HepG2 (cell line): Measurements from ENCODE around the gene OLFM1. TPM values are rescaled to one million over a fixed set of nuclear protein-coding genes. Genes with fewer than 3 reads are reported as not detected.

Experiments
- ATAC-seq: fragments of 200-7000 bp; cut with Tn5 transposase; 3 replicates; pipeline ENCODE4 v1.9.1; 2020; ENCODE audit warnings: mild to moderate bottlenecking, moderate library complexity
- BruUV-seq: library from RNA; stranded (reverse); fragments of 400-500 nt; replicated peaks from 2 replicates; lab custom pipeline; 2021; lab: Mats Ljungman, UMichigan
- CTCF ChIA-PET: fragments of 300-600 bp; formaldehyde crosslinking; extraction: SDS; loops from one replicate; lab custom pipeline; 2021; ENCODE audit warnings: low total read pairs, inconsistent platforms, low intra/inter-chr PET ratio; lab: Yijun Ruan, JAX
- POLR2A ChIA-PET: fragments of 350-600 bp; sonication (Branson Sonifier 250); formaldehyde crosslinking; loops from one replicate; lab custom pipeline; 2020; ENCODE audit warnings: antibody characterized with exemption, inconsistent platforms; lab: Yijun Ruan, JAX
- DNase-seq: peaks from one replicate; pipeline ENCODE4 v3.0.0-alpha.2; 2015; ENCODE audit warnings: low spot score
- FAIRE-seq: peaks from 3 replicates; lab custom pipeline; 2011; peaks lifted over from hg19 to GRCh38; lab: Jason Lieb, UNC
- H2AFZ ChIP-seq: one replicate; pipeline ENCODE4 v1.6.1; 2011; ENCODE audit warnings: low read length, inconsistent platforms
- H3K27ac ChIP-seq: fragments of 300-600 bp; 3 replicates; pipeline ENCODE4 v1.8.0; 2011; ENCODE audit warnings: mixed run types, mild to moderate bottlenecking, mixed read lengths, low read length, inconsistent platforms; ENCODE audit not compliant: insufficient read depth; ENCODE audit errors: extremely low read length
- H3K27me3 ChIP-seq, 2 experiments: fragments of 200-600 bp in 1 of 2; 2 replicates in 1 of 2; 3 replicates in 1 of 2; pipeline versions ENCODE4 v1.6.0 to v1.8.0; 2011; ENCODE audit warnings: low read length in 2 of 2, mild to moderate bottlenecking in 2 of 2, moderate library complexity in 2 of 2, inconsistent platforms in 1 of 2; ENCODE audit not compliant: insufficient read depth in 2 of 2, control insufficient read depth in 1 of 2
- H3K36me3 ChIP-seq, 2 experiments: fragments of 200-600 bp in 1 of 2; replicated peaks in 1 of 2; 2 replicates in 1 of 2; 3 replicates in 1 of 2; pipeline versions ENCODE4 v1.5.1 to v1.8.0; 2011; ENCODE audit warnings: low read length in 2 of 2, inconsistent platforms in 1 of 2; ENCODE audit not compliant: insufficient read depth in 2 of 2, control insufficient read depth in 1 of 2
- H3K4me1 ChIP-seq: 2 replicates; pipeline ENCODE4 v1.5.1; 2012; ENCODE audit warnings: low read length, inconsistent platforms; ENCODE audit not compliant: insufficient read depth
- H3K4me2 ChIP-seq: 2 replicates; pipeline ENCODE4 v1.6.0; 2011; ENCODE audit warnings: low read depth, low read length, inconsistent platforms
- H3K4me3 ChIP-seq, 3 experiments: fragments of 200-600 bp in 1 of 3; sonication (generic), shearing (Covaris generic) in 1 of 3; replicated peaks in 1 of 3; 2 replicates each; pipeline ENCODE4 v1.5.1; 2011 to 2016; ENCODE audit warnings: low read length in 3 of 3, inconsistent platforms in 2 of 3, low read depth in 2 of 3, mild to moderate bottlenecking in 2 of 3, control low read depth in 1 of 3, mixed read lengths in 1 of 3; ENCODE audit not compliant: insufficient read depth in 1 of 3
- H3K79me2 ChIP-seq: one replicate; pipeline ENCODE4 v1.6.1; 2011; ENCODE audit warnings: low read length, inconsistent platforms; ENCODE audit not compliant: insufficient read depth
- H3K9ac ChIP-seq: 2 replicates; pipeline ENCODE4 v1.6.0; 2011; ENCODE audit warnings: mild to moderate bottlenecking, low read depth, low read length, inconsistent platforms; ENCODE audit not compliant: insufficient read depth
- H3K9me3 ChIP-seq: 2 replicates; pipeline ENCODE4 v1.5.1; 2012; ENCODE audit warnings: mild to moderate bottlenecking, low read length
- H4K20me1 ChIP-seq: 2 replicates; pipeline ENCODE4 v1.6.0; 2011; ENCODE audit warnings: inconsistent platforms, mild to moderate bottlenecking, low read length, moderate library complexity; ENCODE audit not compliant: insufficient read depth
- JUN ChIP-seq: sonication (generic); formaldehyde crosslinking; IDR thresholded peaks from 2 replicates; pipeline ENCODE4 v1.4.0; 2020; ENCODE audit warnings: mild to moderate bottlenecking, missing genetic modification reagents
- PCBP1 ChIP-seq: fragments of 200-400 bp; formaldehyde crosslinking; IDR thresholded peaks from 2 replicates; pipeline ENCODE4 v1.6.1; 2017; ENCODE audit warnings: mild to moderate bottlenecking, low read depth, low read length, borderline replicate concordance
- SIN3B ChIP-seq: fragments of 150-350 bp; IDR thresholded peaks from 2 replicates; pipeline ENCODE4 v1.6.1; 2014; ENCODE audit warnings: low read length
- TP53 ChIP-seq: sonication (generic); formaldehyde crosslinking; conservative IDR thresholded peaks from 2 replicates; pipeline ENCODE4 v1.4.0; 2020; ENCODE audit warnings: missing genetic modification reagents
- ZKSCAN1 ChIP-seq: fragments of 150-350 bp; IDR thresholded peaks from 2 replicates; pipeline ENCODE4 v1.6.1; 2014; ENCODE audit warnings: low read length
- ZNF296 ChIP-seq: sonication (generic); formaldehyde crosslinking; conservative IDR thresholded peaks from 2 replicates; pipeline ENCODE4 v1.5.0; 2020; ENCODE audit warnings: mild to moderate bottlenecking, missing genetic modification reagents
- ZNF317 ChIP-seq: sonication (generic); formaldehyde crosslinking; IDR thresholded peaks from 2 replicates; pipeline ENCODE4 v1.5.0; 2020; ENCODE audit warnings: mild to moderate bottlenecking, missing genetic modification reagents
- ZNF546 ChIP-seq: sonication (generic); formaldehyde crosslinking; conservative IDR thresholded peaks from 2 replicates; pipeline ENCODE4 v1.8.1; 2023; ENCODE audit warnings: mild to moderate bottlenecking, missing genetic modification reagents
- ZNF7 ChIP-seq: IDR thresholded peaks from 2 replicates; pipeline ENCODE4 v1.6.1; 2016; ENCODE audit warnings: missing biosample characterization, missing genetic modification reagents
- ZNF879 ChIP-seq: sonication (generic); formaldehyde crosslinking; IDR thresholded peaks from 2 replicates; pipeline ENCODE4 v1.8.1; 2023; ENCODE audit warnings: missing genetic modification reagents
- WGBS: methylation state at CpG from one replicate; pipeline ENCODE4 v1.1.6; 2017; ENCODE audit warnings: low lambda C conversion rate; 5-methylcytosine and 5-hydroxymethylcytosine counted together
- in situ Hi-C: cut with HindIII; loops from 2 replicates; pipeline ENCODE4 v1.10.0; 2017; ENCODE audit warnings: low pct_unique_long_range_greater_than_20kb; ENCODE audit not compliant: extremely low pct_ligation_motif_present
- intact Hi-C: fragments of 100-400 bp; cut with micrococcal nuclease; formaldehyde crosslinking; loops from one replicate; pipeline ENCODE4 v1.10.0; 2022; ENCODE audit not compliant: unreplicated experiment
- polyA plus RNA-seq, 8 experiments: library from polyadenylated mRNA; depleted of rRNA in 3 of 8; stranded (reverse) in 7 of 8; unstranded in 1 of 8; fragments of >200 nt; fragmentation: Illumina TruSeq in 4 of 8; extraction: Trizol in 4 of 8; gene quantifications; 2 replicates each; pipeline versions ENCODE4 v1.2.1 to v1.2.3, GENCODE V29; 2011 to 2016; ENCODE audit warnings: low read depth in 4 of 8, missing spikeins in 1 of 8, mixed read lengths in 1 of 8; ENCODE audit not compliant: insufficient read depth in 1 of 8
- total RNA-seq, 5 experiments: library from RNA; depleted of rRNA; stranded (reverse); fragments of >200 nt; fragmentation: Illumina TruSeq; extraction: Trizol; gene quantifications; 2 replicates each; pipeline ENCODE4 v1.2.3, GENCODE V29; 2016; ENCODE audit warnings: low read depth in 1 of 5
- TF ChIP-seq, protein P1 (sequence below): sonication (generic); formaldehyde crosslinking; IDR thresholded peaks from 2 replicates; pipeline ENCODE4 v1.5.1; 2020; ENCODE audit warnings: mild to moderate bottlenecking, missing genetic modification reagents, borderline replicate concordance

OLFM1 gene
- total and polyA plus RNA-seq, 2 of the 13 experiments (the other 11 are each of a cell fraction or from before 2014, with no cell fraction given), result not detected

DNA sequence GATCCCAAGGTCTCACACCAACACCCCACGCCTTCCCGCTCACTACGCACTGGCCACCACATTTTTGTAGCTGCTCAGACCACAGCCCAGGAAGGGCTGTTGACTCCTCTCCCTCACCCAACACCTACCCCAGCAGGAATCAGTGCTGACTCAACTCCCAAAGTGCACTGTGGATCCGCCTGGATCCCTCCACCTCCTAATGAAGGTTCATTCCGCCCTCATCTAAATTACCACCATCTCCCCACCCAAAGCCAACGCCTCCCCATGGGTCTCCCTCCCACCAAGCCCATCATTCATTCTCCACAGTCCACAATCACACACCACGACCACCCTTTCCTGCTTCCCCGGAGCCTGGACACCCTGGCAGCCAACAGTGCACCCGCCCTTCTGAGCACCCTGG lies 57.8 kb downstream of the OLFM1 start:
- Histone ChIP-seq H3K4me1 (no peaks in the 10 kb centered on the region), H3K27me3 (peaks cover 7 to 30% of the 10 kb centered on the region in 2 experiments; a peak in 4 of 5 replicates), H3K9me3 (no peaks in the 10 kb centered on the region), H2AFZ (no peak overlapping the region), H3K4me3 (no peak overlapping the region), H3K36me3 (no peaks in the 10 kb centered on the region), H4K20me1 (no peaks in the 10 kb centered on the region), H3K9ac (no peak overlapping the region), H3K4me2 (no peak overlapping the region), H3K79me2 (no peaks in the 10 kb centered on the region), H3K27ac (no peak overlapping the region)
- TF ChIP-seq ZNF296 (no peak), ZNF879 (CRISPR knock-in tag) (no peak), ZKSCAN1 (no peak), ZNF317 (CRISPR knock-in tag) (no peak), PCBP1 (no peak), TP53 (CRISPR knock-in tag) (no peak), ZNF546 (CRISPR knock-in tag) (no peak), ZNF7 (CRISPR knock-in tag) (no peak), JUN (CRISPR knock-in tag) (no peak)
- in situ Hi-C loops, result no loop called here
- 13% methylated on average over 9 of the region's 9 CpGs for WGBS
- POLR2A ChIA-PET, result no interaction called here
- intact Hi-C loops, result no loop called here
- FAIRE-seq (no peak), DNase-seq (no peak), ATAC-seq (no peak)
- CTCF ChIA-PET, result no interaction called here
- BruUV-seq, result no TSS peak

DNA sequence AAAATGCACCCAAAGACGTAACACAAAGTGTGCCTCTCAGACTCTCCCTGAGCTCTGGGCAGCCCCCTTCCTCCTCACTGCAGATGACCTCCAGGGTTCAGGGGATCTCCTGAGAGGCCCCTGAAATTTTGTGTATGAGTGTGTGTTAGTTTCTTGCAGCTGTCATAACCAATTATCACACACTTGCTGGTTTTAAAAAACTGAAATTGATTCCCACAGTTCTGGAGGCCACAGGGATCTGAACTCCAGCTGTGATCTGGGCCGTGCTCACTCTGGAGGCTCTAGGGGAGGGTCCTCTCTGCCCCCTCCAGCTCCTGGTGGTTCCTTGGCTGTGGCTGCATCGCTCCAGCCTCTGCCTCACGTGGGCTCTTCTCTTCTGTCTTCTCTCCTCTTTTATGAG lies 58.8 kb downstream of the OLFM1 start:
- no peak for DNase-seq
- CTCF ChIA-PET, result no interaction called here
- WGBS, result 3% methylated on average over 4 of the region's 4 CpGs
- TF ChIP-seq, protein P1, sequence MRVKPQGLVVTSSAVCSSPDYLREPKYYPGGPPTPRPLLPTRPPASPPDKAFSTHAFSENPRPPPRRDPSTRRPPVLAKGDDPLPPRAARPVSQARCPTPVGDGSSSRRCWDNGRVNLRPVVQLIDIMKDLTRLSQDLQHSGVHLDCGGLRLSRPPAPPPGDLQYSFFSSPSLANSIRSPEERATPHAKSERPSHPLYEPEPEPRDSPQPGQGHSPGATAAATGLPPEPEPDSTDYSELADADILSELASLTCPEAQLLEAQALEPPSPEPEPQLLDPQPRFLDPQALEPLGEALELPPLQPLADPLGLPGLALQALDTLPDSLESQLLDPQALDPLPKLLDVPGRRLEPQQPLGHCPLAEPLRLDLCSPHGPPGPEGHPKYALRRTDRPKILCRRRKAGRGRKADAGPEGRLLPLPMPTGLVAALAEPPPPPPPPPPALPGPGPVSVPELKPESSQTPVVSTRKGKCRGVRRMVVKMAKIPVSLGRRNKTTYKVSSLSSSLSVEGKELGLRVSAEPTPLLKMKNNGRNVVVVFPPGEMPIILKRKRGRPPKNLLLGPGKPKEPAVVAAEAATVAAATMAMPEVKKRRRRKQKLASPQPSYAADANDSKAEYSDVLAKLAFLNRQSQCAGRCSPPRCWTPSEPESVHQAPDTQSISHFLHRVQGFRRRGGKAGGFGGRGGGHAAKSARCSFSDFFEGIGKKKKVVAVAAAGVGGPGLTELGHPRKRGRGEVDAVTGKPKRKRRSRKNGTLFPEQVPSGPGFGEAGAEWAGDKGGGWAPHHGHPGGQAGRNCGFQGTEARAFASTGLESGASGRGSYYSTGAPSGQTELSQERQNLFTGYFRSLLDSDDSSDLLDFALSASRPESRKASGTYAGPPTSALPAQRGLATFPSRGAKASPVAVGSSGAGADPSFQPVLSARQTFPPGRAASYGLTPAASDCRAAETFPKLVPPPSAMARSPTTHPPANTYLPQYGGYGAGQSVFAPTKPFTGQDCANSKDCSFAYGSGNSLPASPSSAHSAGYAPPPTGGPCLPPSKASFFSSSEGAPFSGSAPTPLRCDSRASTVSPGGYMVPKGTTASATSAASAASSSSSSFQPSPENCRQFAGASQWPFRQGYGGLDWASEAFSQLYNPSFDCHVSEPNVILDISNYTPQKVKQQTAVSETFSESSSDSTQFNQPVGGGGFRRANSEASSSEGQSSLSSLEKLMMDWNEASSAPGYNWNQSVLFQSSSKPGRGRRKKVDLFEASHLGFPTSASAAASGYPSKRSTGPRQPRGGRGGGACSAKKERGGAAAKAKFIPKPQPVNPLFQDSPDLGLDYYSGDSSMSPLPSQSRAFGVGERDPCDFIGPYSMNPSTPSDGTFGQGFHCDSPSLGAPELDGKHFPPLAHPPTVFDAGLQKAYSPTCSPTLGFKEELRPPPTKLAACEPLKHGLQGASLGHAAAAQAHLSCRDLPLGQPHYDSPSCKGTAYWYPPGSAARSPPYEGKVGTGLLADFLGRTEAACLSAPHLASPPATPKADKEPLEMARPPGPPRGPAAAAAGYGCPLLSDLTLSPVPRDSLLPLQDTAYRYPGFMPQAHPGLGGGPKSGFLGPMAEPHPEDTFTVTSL, result no peak
- TF ChIP-seq SIN3B, result no peak

More for the DNA sequence above, 58.8 kb downstream of the OLFM1 start:
- ATAC-seq (no peak), FAIRE-seq (no peak)
- intact Hi-C loops (no loop called here), in situ Hi-C loops (no loop called here)
- Histone ChIP-seq H3K27ac (no peak overlapping the region), H3K4me1 (no peaks in the 10 kb centered on the region), H3K9ac (no peak overlapping the region), H3K27me3 (peaks cover 8 to 39% of the 10 kb centered on the region in 2 experiments; a peak in 4 of 5 replicates), H3K4me2 (no peak overlapping the region), H3K4me3 (no peak overlapping the region), H4K20me1 (no peaks in the 10 kb centered on the region), H3K9me3 (no peaks in the 10 kb centered on the region), H3K36me3 (no peaks in the 10 kb centered on the region), H2AFZ (no peak overlapping the region), H3K79me2 (no peaks in the 10 kb centered on the region)
- no TSS peak for BruUV-seq
- POLR2A ChIA-PET, result no interaction called here
